H9 (cell line): Measurements from ENCODE around the gene RAB11A. TPM values are rescaled to one million over a fixed set of nuclear protein-coding genes. Genes with fewer than 3 reads are reported as not detected.

Experiments used
- DNase-seq: peaks from one replicate; pipeline ENCODE4 v3.0.0-alpha.2; 2017
- H2AFZ ChIP-seq: one replicate; pipeline ENCODE4 v1.6.1; 2013; ENCODE audit warnings: mild to moderate bottlenecking, low read length, control low read depth, moderate library complexity
- H2AK5ac ChIP-seq: 2 replicates; pipeline ENCODE4 v1.6.1; 2013; ENCODE audit warnings: low read length, control low read depth, mixed read lengths; ENCODE audit not compliant: insufficient read length
- H2BK120ac ChIP-seq: one replicate; pipeline ENCODE4 v1.6.1; 2013; ENCODE audit warnings: low read depth, mild to moderate bottlenecking, low read length, control low read depth, inconsistent platforms; ENCODE audit not compliant: poor library complexity, severe bottlenecking
- H2BK12ac ChIP-seq: 2 replicates; pipeline ENCODE4 v1.6.1; 2013; ENCODE audit warnings: low read length, control low read depth, mixed read lengths, low read depth; ENCODE audit not compliant: insufficient read length
- H2BK15ac ChIP-seq: 2 replicates; pipeline ENCODE4 v1.6.1; 2013; ENCODE audit warnings: low read depth, low read length, control low read depth
- H2BK20ac ChIP-seq: one replicate; pipeline ENCODE4 v1.6.1; 2013; ENCODE audit warnings: low read depth, mild to moderate bottlenecking, low read length, control low read depth, inconsistent platforms; ENCODE audit not compliant: poor library complexity, severe bottlenecking
- H2BK5ac ChIP-seq: 2 replicates; pipeline ENCODE4 v1.6.1; 2013; ENCODE audit warnings: low read length, control low read depth, mixed read lengths; ENCODE audit not compliant: insufficient read length
- H3K14ac ChIP-seq: 2 replicates; pipeline ENCODE4 v1.6.1; 2013; ENCODE audit warnings: low read length, control low read depth; ENCODE audit not compliant: insufficient read depth
- H3K18ac ChIP-seq: 2 replicates; pipeline ENCODE4 v1.6.1; 2013; ENCODE audit warnings: low read depth, mild to moderate bottlenecking, mixed read lengths, low read length, control low read depth; ENCODE audit not compliant: insufficient read length
- H3K23ac ChIP-seq: 2 replicates; pipeline ENCODE4 v1.6.1; 2013; ENCODE audit warnings: low read length, control low read depth, mixed read lengths, low read depth; ENCODE audit not compliant: insufficient read length
- H3K23me2 ChIP-seq: 2 replicates; pipeline ENCODE4 v1.6.1; 2013; ENCODE audit warnings: low read depth, mild to moderate bottlenecking, mixed read lengths, low read length, control low read depth; ENCODE audit not compliant: insufficient read length, poor library complexity, severe bottlenecking
- H3K27ac ChIP-seq: 2 replicates; pipeline ENCODE4 v1.5.1; 2013; ENCODE audit warnings: low read length, control low read depth, mixed read lengths, low read depth; ENCODE audit not compliant: insufficient read length
- H3K27me3 ChIP-seq: 2 replicates; pipeline ENCODE4 v1.6.1; 2013; ENCODE audit warnings: low read length, control low read depth, inconsistent platforms; ENCODE audit not compliant: insufficient read depth
- H3K4ac ChIP-seq: 2 replicates; pipeline ENCODE4 v1.6.1; 2013; ENCODE audit warnings: low read depth, mild to moderate bottlenecking, control low read depth, inconsistent platforms, low read length, moderate library complexity
- H3K4me1 ChIP-seq: 2 replicates; pipeline ENCODE4 v1.6.1; 2013; ENCODE audit warnings: low read length, control low read depth, inconsistent platforms; ENCODE audit not compliant: insufficient read depth
- H3K4me2 ChIP-seq: 2 replicates; pipeline ENCODE4 v1.6.1; 2013; ENCODE audit warnings: low read length, control low read depth, mixed read lengths; ENCODE audit not compliant: insufficient read length, insufficient read depth
- H3K56ac ChIP-seq: 2 replicates; pipeline ENCODE4 v1.6.1; 2013; ENCODE audit warnings: low read depth, mild to moderate bottlenecking, mixed read lengths, low read length, control low read depth; ENCODE audit not compliant: insufficient read length
- H3K79me1 ChIP-seq: 2 replicates; pipeline ENCODE4 v1.6.1; 2013; ENCODE audit warnings: low read depth, mild to moderate bottlenecking, moderate library complexity, low read length, control low read depth, inconsistent platforms; ENCODE audit not compliant: insufficient read depth, poor library complexity, severe bottlenecking
- H3K79me2 ChIP-seq: 2 replicates; pipeline ENCODE4 v1.6.1; 2013; ENCODE audit warnings: low read length, control low read depth, inconsistent platforms; ENCODE audit not compliant: insufficient read depth
- H3K9ac ChIP-seq: 2 replicates; pipeline ENCODE4 v1.6.1; 2013; ENCODE audit warnings: low read length, control low read depth, mixed read lengths; ENCODE audit not compliant: insufficient read length; ENCODE audit errors: extremely low read depth
- H3K9me3 ChIP-seq: one replicate; pipeline ENCODE4 v1.6.1; 2013; ENCODE audit warnings: low read depth, low read length, inconsistent platforms; ENCODE audit not compliant: control insufficient read depth
- H3T11ph ChIP-seq: one replicate; pipeline ENCODE4 v1.6.1; 2013; ENCODE audit warnings: mild to moderate bottlenecking, low read length, control low read depth, inconsistent platforms
- H4K20me1 ChIP-seq: one replicate; pipeline ENCODE4 v1.6.1; 2013; ENCODE audit not compliant: control insufficient read depth, insufficient read length, insufficient read depth
- H4K5ac ChIP-seq: 2 replicates; pipeline ENCODE4 v1.6.1; 2013; ENCODE audit warnings: low read depth, mild to moderate bottlenecking, mixed read lengths, low read length, control low read depth; ENCODE audit not compliant: insufficient read length
- H4K8ac ChIP-seq: replicated peaks from 2 replicates; pipeline ENCODE4 v1.6.1; 2013; ENCODE audit warnings: low read length, control low read depth, mixed read lengths, low read depth; ENCODE audit not compliant: insufficient read length
- H4K91ac ChIP-seq: 2 replicates; pipeline ENCODE4 v1.6.1; 2013; ENCODE audit warnings: low read depth, mild to moderate bottlenecking, moderate library complexity, mixed read lengths, low read length, control low read depth; ENCODE audit not compliant: insufficient read length
- H3K27ac Mint-ChIP-seq, 3 experiments: 2 replicates in 2 of 3; 3 replicates in 1 of 3; pipeline ENCODE4 v1.8.0; 2020 to 2021; ENCODE audit warnings: mixed read lengths in 3 of 3, mild to moderate bottlenecking in 1 of 3, moderate library complexity in 1 of 3
- H3K27me3 Mint-ChIP-seq: 2 replicates; pipeline ENCODE4 v1.8.0; 2021; ENCODE audit warnings: low read depth, mild to moderate bottlenecking, moderate library complexity, mixed read lengths
- H3K36me3 Mint-ChIP-seq, 3 experiments: 2 replicates in 2 of 3; 3 replicates in 1 of 3; pipeline ENCODE4 v1.8.0; 2020 to 2021; ENCODE audit warnings: low read depth in 3 of 3, mixed read lengths in 3 of 3; ENCODE audit not compliant: insufficient read depth in 1 of 3
- H3K4me1 Mint-ChIP-seq, 2 experiments: 2 replicates each; pipeline ENCODE4 v1.8.0; 2020; ENCODE audit warnings: mixed read lengths in 2 of 2
- H3K4me3 Mint-ChIP-seq, 2 experiments: 2 replicates in 1 of 2; 3 replicates in 1 of 2; pipeline ENCODE4 v1.8.0; 2020 to 2021; ENCODE audit warnings: mild to moderate bottlenecking in 2 of 2, mixed read lengths in 2 of 2, moderate library complexity in 1 of 2
- H3K9me3 Mint-ChIP-seq, 2 experiments: 2 replicates in 1 of 2; 3 replicates in 1 of 2; pipeline ENCODE4 v1.8.0; 2020; ENCODE audit warnings: mild to moderate bottlenecking in 2 of 2, mixed read lengths in 2 of 2, moderate library complexity in 1 of 2
- WGBS: extraction: QIAGEN DNeasy Blood & Tissue Kit; methylation state at CpG from one replicate; pipeline ENCODE4 v1.1.7; 2013; ENCODE audit warnings: missing lambda C conversion rate, low lambda C conversion rate, mixed read lengths; ENCODE audit not compliant: insufficient read length; ENCODE audit errors: extremely low coverage; 5-methylcytosine and 5-hydroxymethylcytosine counted together
- total RNA-seq: library from RNA; stranded (reverse); gene quantifications from 2 replicates; pipeline ENCODE4 v1.2.1, GENCODE V29; 2021
- TF ChIP-seq, protein P1 (sequence below): fragments of 200-600 bp; sonication (generic); conservative IDR thresholded peaks from 3 replicates; pipeline ENCODE4 v1.8.0; 2021; ENCODE audit warnings: antibody characterized with exemption, mild to moderate bottlenecking

Gene RAB11A
- total RNA-seq, 1 experiment from 2014 or later = 217 TPM

DNA sequence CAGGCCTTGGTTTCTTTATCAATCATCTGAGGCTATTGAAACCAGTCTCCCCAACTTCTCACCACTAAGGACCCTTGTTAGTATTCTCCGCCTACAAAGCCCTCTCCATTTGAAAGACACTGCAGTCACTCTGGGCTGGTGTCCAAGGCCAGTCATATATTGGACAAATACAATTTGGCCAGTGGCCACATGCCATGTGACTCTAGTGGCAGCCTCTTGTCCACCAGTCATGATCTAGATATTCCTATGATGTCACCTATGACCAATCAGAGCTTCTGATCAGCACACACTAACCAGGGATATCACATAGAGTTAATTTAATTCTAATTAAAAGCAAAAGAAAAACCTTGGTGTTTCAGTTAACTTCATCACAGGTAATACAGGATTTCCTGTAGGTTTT lies 68.2 kb downstream of the RAB11A start:
- Histone ChIP-seq H3K23ac (no peak overlapping the region), H3K27me3 (no peaks in the 10 kb centered on the region), H3K14ac (no peak overlapping the region), H3T11ph (no peak overlapping the region), H3K27ac (no peak overlapping the region), H3K9ac (no peak overlapping the region), H3K23me2 (no peaks in the 10 kb centered on the region), H2BK120ac (no peak overlapping the region), H2BK15ac (no peak overlapping the region), H2BK12ac (no peak overlapping the region), H4K8ac (no peak overlapping the region), H3K4ac (no peak overlapping the region), H3K4me2 (no peak overlapping the region), H2AK5ac (no peak overlapping the region), H3K9me3 (no peaks in the 10 kb centered on the region), H3K79me2 (no peaks in the 10 kb centered on the region), H3K18ac (no peak overlapping the region), H3K56ac (no peak overlapping the region), H4K5ac (no peak overlapping the region), H2BK5ac (no peak overlapping the region), H4K20me1 (no peaks in the 10 kb centered on the region), H3K79me1 (no peaks in the 10 kb centered on the region), H2BK20ac (no peak overlapping the region), H3K4me1 (no peaks in the 10 kb centered on the region), H2AFZ (no peak overlapping the region), H4K91ac (no peak overlapping the region)
- no peak for DNase-seq
- Mint-ChIP-seq H3K4me3 (no peak overlapping the region), H3K4me1 (peaks cover 0 to 12% of the 10 kb centered on the region in 2 experiments; a peak in 2 of 4 replicates), H3K36me3 (no peaks in the 10 kb centered on the region), H3K27me3 (peaks cover 1% of the 10 kb centered on the region), H3K27ac (no peak overlapping the region; a peak in 1 of 7 replicates), H3K9me3 (no peaks in the 10 kb centered on the region)
- WGBS = no CpG with 5 or more reads among the region's 1 CpG
- TF ChIP-seq, protein P1, sequence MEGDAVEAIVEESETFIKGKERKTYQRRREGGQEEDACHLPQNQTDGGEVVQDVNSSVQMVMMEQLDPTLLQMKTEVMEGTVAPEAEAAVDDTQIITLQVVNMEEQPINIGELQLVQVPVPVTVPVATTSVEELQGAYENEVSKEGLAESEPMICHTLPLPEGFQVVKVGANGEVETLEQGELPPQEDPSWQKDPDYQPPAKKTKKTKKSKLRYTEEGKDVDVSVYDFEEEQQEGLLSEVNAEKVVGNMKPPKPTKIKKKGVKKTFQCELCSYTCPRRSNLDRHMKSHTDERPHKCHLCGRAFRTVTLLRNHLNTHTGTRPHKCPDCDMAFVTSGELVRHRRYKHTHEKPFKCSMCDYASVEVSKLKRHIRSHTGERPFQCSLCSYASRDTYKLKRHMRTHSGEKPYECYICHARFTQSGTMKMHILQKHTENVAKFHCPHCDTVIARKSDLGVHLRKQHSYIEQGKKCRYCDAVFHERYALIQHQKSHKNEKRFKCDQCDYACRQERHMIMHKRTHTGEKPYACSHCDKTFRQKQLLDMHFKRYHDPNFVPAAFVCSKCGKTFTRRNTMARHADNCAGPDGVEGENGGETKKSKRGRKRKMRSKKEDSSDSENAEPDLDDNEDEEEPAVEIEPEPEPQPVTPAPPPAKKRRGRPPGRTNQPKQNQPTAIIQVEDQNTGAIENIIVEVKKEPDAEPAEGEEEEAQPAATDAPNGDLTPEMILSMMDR = no peak
